Head of caudate nucleus (tissue), 42 donors: ENCODE measurements around the gene ZNF217.
A peak's percentile ranks its signal among the peaks of the same experiment; 100 is the strongest.
"Not testable (repeated sequence)": the region's sequence is repeated elsewhere in the genome, so short reads cannot be mapped to it uniquely, and the experiment has no call there.

Experiments used
- DNase-seq, 42 donors: peaks; one replicate each; pipeline versions ENCODE4 v3.0.0 to v3.0.0-alpha.2; 2020 to 2021; ENCODE audit warnings: mixed read lengths in 7 of 42
- intact Hi-C: fragments of 100-400 bp; cut with DNase I; formaldehyde crosslinking; loops from one replicate; pipeline ENCODE4 v1.15.0; 2022

Gene ZNF217

GRCh38 chr20:53602661-53603060 lies 9.0 kb upstream of the ZNF217 start:
- DNase-seq = no peak
- intact Hi-C loops = no loop called here

- peak in 1 of 42 donors; percentile 21 for DNase-seq
- intact Hi-C loops = loop anchor here (5.0 kb wide), 1 partner anchor 317 kb away; no protein-coding TSS in a partner anchor
These were observed 6.4 kb upstream of the ZNF217 start for GRCh38 chr20:53599910-53600632.

GRCh38 chr20:53599378-53599777 lies 5.7 kb upstream of the ZNF217 start:
- intact Hi-C loops = loop anchor here (5.0 kb wide), 1 partner anchor 318 kb away; no protein-coding TSS in a partner anchor
- peak in 2 of 42 donors; percentile 22 to 40 for DNase-seq

GRCh38 chr20:53599044-53599362 lies 5.4 kb upstream of the ZNF217 start:
- no peak for DNase-seq
- intact Hi-C loops = loop anchor here (5.0 kb wide), 1 partner anchor 318 kb away; no protein-coding TSS in a partner anchor

GRCh38 chr20:53598140-53599043 lies 4.8 kb upstream of the ZNF217 start:
- intact Hi-C loops = loop anchor here (5.0 kb wide), 1 partner anchor 319 kb away; no protein-coding TSS in a partner anchor
- DNase-seq = peak in 2 of 42 donors; percentile 27 to 41

- DNase-seq = peak in 1 of 42 donors; percentile 25
- intact Hi-C loops = loop anchor here (5.0 kb wide), 1 partner anchor 320 kb away; no protein-coding TSS in a partner anchor
These were observed 4.0 kb upstream of the ZNF217 start for GRCh38 chr20:53597521-53598120.

GRCh38 chr20:53597030-53597482 lies 3.4 kb upstream of the ZNF217 start:
- DNase-seq = peak in 2 of 42 donors; percentile 25 to 29
- intact Hi-C loops = loop anchor here (5.0 kb wide), 1 partner anchor 320 kb away; no protein-coding TSS in a partner anchor

- intact Hi-C loops = loop anchor here (5.0 kb wide), 1 partner anchor 321 kb away; no protein-coding TSS in a partner anchor
- peak in 2 of 42 donors; percentile 33 to 39 for DNase-seq
These were observed 2.8 kb upstream of the ZNF217 start for GRCh38 chr20:53596189-53597001.

- intact Hi-C loops = loop anchor here (5.0 kb wide), 1 partner anchor 322 kb away; no protein-coding TSS in a partner anchor
- peak in 1 of 42 donors; percentile 22 for DNase-seq
These were observed 2.1 kb upstream of the ZNF217 start for GRCh38 chr20:53595742-53596141.

- intact Hi-C loops = loop anchor here (5.0 kb wide), 1 partner anchor 322 kb away; no protein-coding TSS in a partner anchor
- DNase-seq = no peak
These were observed 1.4 kb upstream of the ZNF217 start for GRCh38 chr20:53595018-53595378.

GRCh38 chr20:53594068-53595017 lies 704 bp upstream of the ZNF217 start:
- intact Hi-C loops = loop anchor here (5.0 kb wide), 1 partner anchor 323 kb away; no protein-coding TSS in a partner anchor
- peak; percentile 86 to 100 (median 97) for DNase-seq

- DNase-seq = peak in 24 of 42 donors; percentile 7 to 58 (median 27)
- intact Hi-C loops = no loop called here
These were observed 610 bp downstream of the ZNF217 start for GRCh38 chr20:53592992-53593465.

- intact Hi-C loops = not testable (repeated sequence)
- peak in 27 of 42 donors; percentile 9 to 57 (median 29) for DNase-seq
These were observed 1.1 kb downstream of the ZNF217 start for GRCh38 chr20:53592454-53592991.

GRCh38 chr20:53591941-53592441 lies 1.6 kb downstream of the ZNF217 start:
- intact Hi-C loops = not testable (repeated sequence)
- DNase-seq = peak in 4 of 42 donors; percentile 6 to 40 (median 18)

GRCh38 chr20:53591206-53591741 lies 2.4 kb downstream of the ZNF217 start:
- intact Hi-C loops, DNase-seq: not testable (repeated sequence)

- DNase-seq, intact Hi-C loops: not testable (repeated sequence)
These were observed 3.0 kb downstream of the ZNF217 start for GRCh38 chr20:53590608-53591007.
